Fibroblast of the aortic adventitia (primary cell): Measurements from ENCODE around the gene PRMT7. TPM values are rescaled to one million over a fixed set of nuclear protein-coding genes. Genes with fewer than 3 reads are reported as not detected.

Experiments
- DNase-seq: peaks from one replicate; pipeline ENCODE4 v3.0.0-alpha.2; 2010; ENCODE audit warnings: low read depth
- H3K4me3 ChIP-seq: 2 replicates; pipeline ENCODE4 v1.5.1; 2011; ENCODE audit warnings: low read depth, mild to moderate bottlenecking, control low read depth, low read length, moderate library complexity
- total RNA-seq: library from RNA; depleted of rRNA; stranded (reverse); fragments of >200 nt; gene quantifications from 2 replicates; pipeline ENCODE4 v1.2.3, GENCODE V29; 2012; ENCODE audit warnings: low replicate concordance
- TF ChIP-seq, protein P1 (sequence below): IDR thresholded peaks from 2 replicates; pipeline ENCODE4 v1.5.1; 2011; ENCODE audit warnings: mild to moderate bottlenecking, low read length, control low read depth, inconsistent platforms; ENCODE audit not compliant: insufficient read depth

PRMT7 gene
- total RNA-seq, 1 donor = 42.1 TPM

DNA sequence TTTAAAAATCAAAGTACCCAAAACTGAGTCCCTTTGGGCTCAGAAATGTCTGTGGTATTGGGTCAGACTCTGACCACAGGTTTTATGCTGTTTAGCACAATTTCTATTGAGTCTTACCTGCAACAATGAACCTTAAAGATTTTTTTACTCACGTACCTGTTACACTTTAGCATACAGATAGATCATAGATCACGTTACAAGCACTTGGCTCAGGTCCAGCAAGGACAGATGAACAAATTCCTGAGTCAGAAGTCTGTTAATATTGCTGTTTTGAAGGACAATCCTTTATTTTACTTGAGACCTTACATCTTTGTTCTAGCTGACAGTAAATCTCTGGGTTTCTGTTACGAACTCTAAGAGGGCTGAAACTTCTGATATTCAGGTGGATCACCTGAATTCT lies 12.9 kb upstream of the PRMT7 start:
- TF ChIP-seq, protein P1, sequence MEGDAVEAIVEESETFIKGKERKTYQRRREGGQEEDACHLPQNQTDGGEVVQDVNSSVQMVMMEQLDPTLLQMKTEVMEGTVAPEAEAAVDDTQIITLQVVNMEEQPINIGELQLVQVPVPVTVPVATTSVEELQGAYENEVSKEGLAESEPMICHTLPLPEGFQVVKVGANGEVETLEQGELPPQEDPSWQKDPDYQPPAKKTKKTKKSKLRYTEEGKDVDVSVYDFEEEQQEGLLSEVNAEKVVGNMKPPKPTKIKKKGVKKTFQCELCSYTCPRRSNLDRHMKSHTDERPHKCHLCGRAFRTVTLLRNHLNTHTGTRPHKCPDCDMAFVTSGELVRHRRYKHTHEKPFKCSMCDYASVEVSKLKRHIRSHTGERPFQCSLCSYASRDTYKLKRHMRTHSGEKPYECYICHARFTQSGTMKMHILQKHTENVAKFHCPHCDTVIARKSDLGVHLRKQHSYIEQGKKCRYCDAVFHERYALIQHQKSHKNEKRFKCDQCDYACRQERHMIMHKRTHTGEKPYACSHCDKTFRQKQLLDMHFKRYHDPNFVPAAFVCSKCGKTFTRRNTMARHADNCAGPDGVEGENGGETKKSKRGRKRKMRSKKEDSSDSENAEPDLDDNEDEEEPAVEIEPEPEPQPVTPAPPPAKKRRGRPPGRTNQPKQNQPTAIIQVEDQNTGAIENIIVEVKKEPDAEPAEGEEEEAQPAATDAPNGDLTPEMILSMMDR = no peak
- no peak for DNase-seq

DNA sequence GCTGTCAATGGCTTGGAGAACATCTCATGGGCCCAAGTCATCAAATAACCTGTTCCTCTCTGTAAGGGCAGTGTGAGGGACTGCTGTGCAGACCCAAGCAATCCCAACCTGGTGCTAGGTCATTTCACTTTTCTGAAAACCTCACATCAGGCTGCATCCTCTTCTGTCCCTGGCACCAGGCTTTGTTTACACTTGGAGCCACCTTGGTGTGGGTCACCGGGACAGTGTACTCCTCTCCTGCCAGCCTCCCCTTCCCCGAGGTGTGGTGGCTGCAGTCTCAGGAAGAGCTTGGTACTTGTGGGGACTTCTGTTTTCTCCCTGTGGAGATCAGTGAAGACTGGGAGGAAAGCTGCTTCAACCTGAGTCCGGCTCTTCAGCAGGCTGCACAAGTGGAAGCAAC lies 12.5 kb upstream of the PRMT7 start:
- H3K4me3 ChIP-seq = no peak overlapping the region
- TF ChIP-seq, protein P1 = no peak
- DNase-seq = no peak

More for the DNA sequence above, 12.9 kb upstream of the PRMT7 start:
- H3K4me3 ChIP-seq = no peak overlapping the region

DNA sequence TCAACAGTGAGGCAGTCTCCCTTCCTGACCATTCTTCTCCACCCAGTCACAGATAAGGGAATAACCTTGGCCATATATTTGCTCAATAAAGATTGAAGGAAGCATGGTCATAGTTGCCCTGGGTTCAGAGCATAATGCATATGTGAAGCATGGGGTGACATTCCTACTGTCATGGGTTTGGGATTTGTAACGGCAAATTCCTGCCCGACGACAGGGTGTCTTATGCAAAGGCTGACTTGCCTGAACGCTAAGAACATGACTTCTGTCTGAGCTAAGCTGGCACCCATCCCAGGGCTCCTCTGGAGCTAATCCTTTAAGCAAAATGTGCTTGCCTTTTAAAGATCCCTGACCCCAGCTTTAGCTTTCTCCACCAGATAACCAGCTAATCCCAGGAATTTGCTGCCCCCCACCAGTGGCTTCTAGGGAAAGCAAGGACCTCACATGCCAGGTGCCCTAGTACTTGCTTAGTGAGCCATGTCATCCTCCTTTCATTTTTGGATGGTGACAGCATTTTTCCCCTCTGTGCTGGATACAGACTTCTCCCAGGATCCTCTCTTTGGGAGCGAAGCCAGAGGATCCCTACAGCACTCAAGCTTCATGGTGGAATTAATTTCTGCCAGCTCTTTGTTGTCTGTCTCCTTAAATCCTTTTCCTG lies 11.8 kb upstream of the PRMT7 start:
- peak; percentile 77 for DNase-seq
- TF ChIP-seq, protein P1 = no peak
- H3K4me3 ChIP-seq = no peak overlapping the region

DNA sequence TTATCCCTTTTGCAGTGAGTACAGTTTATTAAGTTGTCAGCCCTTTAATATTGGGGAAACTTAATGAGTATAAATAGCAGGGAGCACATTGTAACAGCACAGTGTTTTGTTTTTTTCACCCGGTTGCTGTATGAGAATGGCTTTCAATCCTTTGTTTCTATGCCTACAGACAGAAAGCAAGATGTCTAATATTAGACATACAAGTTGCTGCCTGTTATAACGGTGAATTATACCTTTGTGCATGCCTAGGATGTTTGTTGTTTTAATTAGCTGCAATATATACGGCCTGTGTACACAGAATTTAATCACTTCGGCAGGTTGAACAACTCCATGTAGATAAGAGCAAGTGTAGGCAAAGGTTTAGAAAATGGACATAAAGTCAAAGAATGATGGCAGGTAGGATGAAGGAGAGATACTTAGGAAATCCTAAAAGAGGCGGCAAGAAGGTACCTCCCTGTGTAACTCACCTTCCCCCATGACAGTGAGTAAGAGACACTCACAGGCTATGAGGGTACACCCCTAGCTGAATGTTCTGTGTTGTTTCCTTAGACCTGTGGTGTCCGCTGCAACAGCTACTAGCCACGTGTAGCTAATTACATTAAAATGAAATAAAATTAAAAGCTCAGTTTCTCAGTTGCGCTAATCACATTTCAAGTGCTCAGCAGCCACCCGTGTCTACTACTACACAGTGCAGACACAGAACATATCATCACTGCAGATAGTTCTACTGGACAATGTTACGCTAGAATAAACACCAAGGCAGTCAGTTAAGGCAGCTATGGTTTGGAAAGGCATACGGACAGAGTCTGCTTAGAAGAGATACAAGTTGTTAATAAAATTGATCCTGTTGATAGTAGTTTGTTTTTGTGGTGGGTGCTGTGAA lies 11.0 kb upstream of the PRMT7 start:
- TF ChIP-seq, protein P1 = no peak
- no peak for DNase-seq
- H3K4me3 ChIP-seq = no peak overlapping the region

DNA sequence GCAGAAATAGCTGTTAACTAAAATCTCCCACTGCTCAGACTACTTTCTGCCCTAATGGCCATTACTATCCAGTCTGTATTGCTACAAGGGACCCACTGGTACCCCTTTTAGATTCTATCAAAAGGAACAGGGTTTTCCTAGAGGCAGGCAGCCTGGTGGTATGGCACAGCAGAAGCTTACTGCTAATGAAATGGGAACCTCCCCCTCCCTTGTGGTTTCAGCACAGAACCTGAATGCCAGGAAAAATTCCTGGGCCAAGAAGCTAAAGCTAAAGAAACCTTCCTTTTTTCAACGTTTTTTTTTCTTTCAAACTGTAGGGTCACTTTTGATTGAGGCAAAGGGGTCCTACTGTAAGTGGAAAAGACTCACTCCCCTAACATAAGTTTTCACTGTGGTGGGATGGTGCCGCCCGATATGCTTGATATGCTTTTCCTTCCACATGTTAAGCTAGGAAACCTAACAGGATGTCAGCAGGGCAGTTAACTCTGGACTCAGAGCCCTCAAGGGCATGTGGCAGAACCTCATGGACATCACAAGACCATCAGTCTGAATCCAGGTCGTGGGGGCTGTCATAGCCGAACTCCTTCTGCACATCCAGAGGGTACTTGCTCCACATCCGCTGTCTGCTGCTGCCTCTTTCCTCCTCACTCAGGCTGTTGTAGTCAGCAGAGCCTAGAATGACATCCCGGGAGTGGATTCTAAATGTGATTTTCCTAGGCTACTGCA lies 9.9 kb upstream of the PRMT7 start:
- DNase-seq = peak; percentile 14

DNA sequence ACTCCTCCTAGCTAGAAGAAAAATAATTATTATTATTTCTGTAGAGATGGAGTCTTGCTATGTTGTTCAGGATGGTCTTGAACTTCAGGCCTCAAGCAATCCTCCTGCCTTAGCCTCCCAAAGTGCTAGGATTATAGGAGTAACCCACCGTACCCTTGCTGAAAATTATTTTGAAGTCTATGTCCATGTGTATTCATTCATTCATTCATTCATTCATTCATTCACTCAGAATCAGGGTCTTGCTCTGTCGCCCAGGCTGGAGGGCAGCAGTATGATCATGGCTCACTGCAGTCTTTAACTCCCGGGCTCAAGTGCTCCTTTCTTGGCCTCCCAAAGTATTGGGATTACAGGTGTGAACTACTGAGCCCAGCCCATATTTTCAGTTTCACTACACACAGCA lies 4.2 kb upstream of the PRMT7 start:
- DNase-seq = no peak
- TF ChIP-seq, protein P1 = no peak
- no peak overlapping the region for H3K4me3 ChIP-seq

More for the DNA sequence above, 9.9 kb upstream of the PRMT7 start:
- no peak overlapping the region for H3K4me3 ChIP-seq
- TF ChIP-seq, protein P1 = no peak
